H1 (cell line): ENCODE measurements around the gene PDS5A.

Experiments used
- CHD2 ChIP-seq: IDR thresholded peaks from 2 replicates; pipeline ENCODE4 v1.6.1; 2012; ENCODE audit warnings: low read length, improper control_type of control experiment
- CREB1 ChIP-seq: IDR thresholded peaks from 2 replicates; pipeline ENCODE4 v1.6.1; 2012; ENCODE audit warnings: inconsistent platforms
- EGR1 ChIP-seq: IDR thresholded peaks from 2 replicates; pipeline ENCODE4 v1.6.1; 2011; ENCODE audit warnings: low read depth, low read length, borderline replicate concordance
- EZH2 ChIP-seq: fragments of 200-600 bp; sonication (generic); IDR thresholded peaks from 2 replicates; pipeline ENCODE4 v1.7.1; 2012; ENCODE audit warnings: low read depth, mild to moderate bottlenecking, moderate library complexity, low read length, inconsistent platforms; ENCODE audit not compliant: severe bottlenecking
- MAFK ChIP-seq: IDR thresholded peaks from 2 replicates; pipeline ENCODE4 v1.6.1; 2012; ENCODE audit warnings: low read depth, mild to moderate bottlenecking, improper control_type of control experiment, low read length
- POLR2A ChIP-seq, 2 experiments: IDR thresholded peaks; 1 replicate in 1 of 2; 2 replicates in 1 of 2; pipeline ENCODE4 v1.6.1; 2011; ENCODE audit warnings: low read depth in 2 of 2, low read length in 2 of 2, mild to moderate bottlenecking in 2 of 2; ENCODE audit errors: control extremely low read depth in 1 of 2
- SAP30 ChIP-seq: fragments of 300-600 bp; sonication (generic); IDR thresholded peaks from 2 replicates; pipeline ENCODE4 v1.7.1; 2012; ENCODE audit warnings: low read length, moderate library complexity, mild to moderate bottlenecking, inconsistent platforms; ENCODE audit not compliant: insufficient read depth, insufficient replicate concordance
- TAF1 ChIP-seq: IDR thresholded peaks from 2 replicates; pipeline ENCODE4 v1.6.1; 2011; ENCODE audit warnings: mild to moderate bottlenecking, low read depth, low read length
- TF ChIP-seq, protein P1 (sequence below), 3 experiments: IDR thresholded peaks; 1 replicate in 2 of 3; 2 replicates in 1 of 3; pipeline versions ENCODE4 v1.5.1 to v1.6.1; 2011; ENCODE audit warnings: low read length in 3 of 3, mild to moderate bottlenecking in 3 of 3, inconsistent platforms in 2 of 3, low read depth in 1 of 3, moderate library complexity in 1 of 3; ENCODE audit not compliant: insufficient read depth in 1 of 3; ENCODE audit errors: control extremely low read depth in 1 of 3

DNA sequence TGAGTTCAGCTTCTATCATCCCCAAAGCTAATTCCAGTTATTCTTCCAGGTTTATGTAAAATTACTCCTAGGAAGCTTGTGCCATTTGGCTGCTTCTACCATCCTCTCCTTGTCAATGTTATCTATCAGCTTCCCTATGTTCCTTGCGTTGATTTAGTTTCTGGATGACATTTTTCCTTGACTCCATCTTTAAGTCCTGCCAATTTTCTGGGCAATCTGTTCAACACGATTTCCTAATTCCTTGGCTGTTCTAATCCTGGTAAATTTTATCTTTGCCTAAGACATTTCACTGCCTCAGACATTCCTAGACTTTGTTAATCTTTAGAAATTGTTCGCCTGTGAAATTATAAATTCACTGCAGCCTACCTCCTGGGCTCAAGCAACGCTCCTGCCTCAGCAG is 125.1 kb downstream of the PDS5A start:
- TF ChIP-seq, protein P1, sequence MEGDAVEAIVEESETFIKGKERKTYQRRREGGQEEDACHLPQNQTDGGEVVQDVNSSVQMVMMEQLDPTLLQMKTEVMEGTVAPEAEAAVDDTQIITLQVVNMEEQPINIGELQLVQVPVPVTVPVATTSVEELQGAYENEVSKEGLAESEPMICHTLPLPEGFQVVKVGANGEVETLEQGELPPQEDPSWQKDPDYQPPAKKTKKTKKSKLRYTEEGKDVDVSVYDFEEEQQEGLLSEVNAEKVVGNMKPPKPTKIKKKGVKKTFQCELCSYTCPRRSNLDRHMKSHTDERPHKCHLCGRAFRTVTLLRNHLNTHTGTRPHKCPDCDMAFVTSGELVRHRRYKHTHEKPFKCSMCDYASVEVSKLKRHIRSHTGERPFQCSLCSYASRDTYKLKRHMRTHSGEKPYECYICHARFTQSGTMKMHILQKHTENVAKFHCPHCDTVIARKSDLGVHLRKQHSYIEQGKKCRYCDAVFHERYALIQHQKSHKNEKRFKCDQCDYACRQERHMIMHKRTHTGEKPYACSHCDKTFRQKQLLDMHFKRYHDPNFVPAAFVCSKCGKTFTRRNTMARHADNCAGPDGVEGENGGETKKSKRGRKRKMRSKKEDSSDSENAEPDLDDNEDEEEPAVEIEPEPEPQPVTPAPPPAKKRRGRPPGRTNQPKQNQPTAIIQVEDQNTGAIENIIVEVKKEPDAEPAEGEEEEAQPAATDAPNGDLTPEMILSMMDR (IDR thresholded peaks at IDR 0.05; ENCODE audit: control extremely low read depth in 1 of 3, insufficient read depth in 1 of 3, low read depth in 1 of 3, low read length in 3 of 3): no peak
- no peak for TF ChIP-seq TAF1
- no peak for TF ChIP-seq MAFK
- TF ChIP-seq EZH2: no peak
- TF ChIP-seq CHD2: no peak
- no peak for TF ChIP-seq SAP30
- TF ChIP-seq POLR2A (IDR thresholded peaks at IDR 0.05; ENCODE audit: control extremely low read depth in 1 of 2, low read depth in 2 of 2, low read length in 2 of 2): no peak
- no peak for TF ChIP-seq EGR1
- TF ChIP-seq CREB1: no peak
